WTC11 (cell line): ENCODE data around the gene STOM. TPM values are rescaled to one million over a fixed set of nuclear protein-coding genes. Genes with fewer than 3 reads are reported as not detected.

Experiments used
- ATAC-seq: fragments of 200-7000 bp; cut with Tn5 transposase; 2 replicates; pipeline ENCODE4 v1.10.0; 2021; ENCODE audit warnings: mild to moderate bottlenecking, moderate library complexity
- CTCF ChIA-PET: fragments of 300-600 bp; sonication (Branson Sonifier 250); formaldehyde crosslinking; loops from one replicate; lab custom pipeline; 2021; ENCODE audit warnings: antibody characterized with exemption; lab: Charles Lee
- POLR2A ChIA-PET: fragments of 350-600 bp; sonication (Branson Sonifier 250); formaldehyde crosslinking; loops from one replicate; lab custom pipeline; 2021; ENCODE audit warnings: antibody characterized with exemption; lab: Charles Lee
- DNase-seq: peaks from one replicate; pipeline ENCODE4 v3.0.0; 2021; ENCODE audit warnings: low spot score
- H3K27ac Mint-ChIP-seq: 2 replicates; pipeline ENCODE4 v1.8.0; 2021; ENCODE audit warnings: mixed read lengths
- H3K27me3 Mint-ChIP-seq: 2 replicates; pipeline ENCODE4 v1.8.0; 2021; ENCODE audit warnings: low read depth, mild to moderate bottlenecking, moderate library complexity, mixed read lengths
- H3K36me3 Mint-ChIP-seq: 2 replicates; pipeline ENCODE4 v1.8.0; 2021; ENCODE audit warnings: mixed read lengths
- H3K4me1 Mint-ChIP-seq: 2 replicates; pipeline ENCODE4 v1.8.0; 2022; ENCODE audit warnings: mixed read lengths
- H3K4me3 Mint-ChIP-seq: 2 replicates; pipeline ENCODE4 v1.8.0; 2021; ENCODE audit warnings: mild to moderate bottlenecking, moderate library complexity, mixed read lengths
- H3K9me3 Mint-ChIP-seq: 2 replicates; pipeline ENCODE4 v1.8.0; 2021; ENCODE audit warnings: mixed read lengths
- ATF6 ChIP-seq: sonication (generic); formaldehyde crosslinking; IDR thresholded peaks from 2 replicates; pipeline ENCODE4 v1.8.1; 2023; ENCODE audit warnings: mild to moderate bottlenecking, missing genetic modification reagents
- GTF2I ChIP-seq: fragments of 250-450 bp; sonication (Bioruptor Pico); conservative IDR thresholded peaks from 2 replicates; pipeline ENCODE4 v1.4.0; 2021; ENCODE audit warnings: mild to moderate bottlenecking
- IRF1 ChIP-seq: sonication (generic); formaldehyde crosslinking; IDR thresholded peaks from 2 replicates; pipeline ENCODE4 v1.8.0; 2023; ENCODE audit warnings: missing genetic modification reagents
- NFATC4 ChIP-seq: fragments of 250-450 bp; sonication (Bioruptor Pico); IDR thresholded peaks from 2 replicates; pipeline ENCODE4 v1.9.0; 2021; ENCODE audit warnings: mild to moderate bottlenecking
- PRRX2 ChIP-seq: fragments of 250-450 bp; sonication (Bioruptor Pico); IDR thresholded peaks from 2 replicates; pipeline ENCODE4 v1.8.0; 2021; ENCODE audit warnings: mild to moderate bottlenecking
- ZBTB43 ChIP-seq: sonication (generic); formaldehyde crosslinking; IDR thresholded peaks from 2 replicates; pipeline ENCODE4 v1.8.1; 2023; ENCODE audit warnings: mild to moderate bottlenecking, missing genetic modification reagents
- ZNF121 ChIP-seq: sonication (generic); formaldehyde crosslinking; IDR thresholded peaks from 2 replicates; pipeline ENCODE4 v1.8.0; 2023; ENCODE audit warnings: missing genetic modification reagents
- total RNA-seq: library from RNA; stranded (reverse); gene quantifications from 3 replicates; pipeline ENCODE4 v1.2.3, GENCODE V29; 2021

The STOM gene
- total RNA-seq, 1 experiment from 2014 or later = 32.9 TPM

- Mint-ChIP-seq H3K4me1 (peaks cover 49% of the 10 kb centered on the region), H3K9me3 (no peaks in the 10 kb centered on the region), H3K36me3 (peaks cover 3% of the 10 kb centered on the region; the same call in 1 of the 2 replicates), H3K4me3 (peak overlapping the region; percentile 33), H3K27me3 (peaks cover 65% of the 10 kb centered on the region), H3K27ac (peak overlapping the region; percentile 62)
- CTCF ChIA-PET = interaction anchor here (0.6 to 3.6 kb wide), 7 partner anchors 9 to 209 kb away, joined by 3 to 27 read pairs (median 4); no protein-coding TSS in a partner anchor
- DNase-seq (peak; percentile 58), ATAC-seq (peak; percentile 52)
- TF ChIP-seq ZNF121 (CRISPR knock-in tag) (no peak), ATF6 (no peak), IRF1 (CRISPR knock-in tag) (no peak), GTF2I (CRISPR knock-in tag) (peak; percentile 68; the same call in 1 of the 2 replicates), ZBTB43 (no peak), NFATC4 (CRISPR knock-in tag) (no peak), PRRX2 (CRISPR knock-in tag) (no peak)
- POLR2A ChIA-PET = interaction anchor here (0.9 to 1.6 kb wide), 4 partner anchors 10 to 71 kb away, joined by 3 to 7 read pairs (median 4); partner anchors contain the start of gene GSN
Observed at GRCh38 chr9:121289026-121289771, 80.9 kb downstream of the STOM start.

Other genes with a start within 250 kb of the STOM start
- gene RAB14, start 168.4 kb downstream of the STOM start, total RNA-seq = 32.3 to 36.0 TPM (median 34.0 TPM) in 3 replicates
- 47.0 to 57.3 TPM (median 54.9 TPM) in 3 replicates for gene GSN, start 102.1 kb downstream of the STOM start, total RNA-seq
- gene GGTA1, start 129.6 kb upstream of the STOM start, total RNA-seq = not detected in 3 replicates